ENCODE measurements around the gene TESK2.

Gene TESK2

GRCh38 chr1:45410850-45411509 is 80.0 kb downstream of the TESK2 start:
- TF ChIP-seq CTCF (IDR thresholded peaks at IDR 0.05; ENCODE audit: borderline replicate concordance, control extremely low read depth, extremely low read depth, insufficient read depth, missing control alignments): no peak
- in situ Hi-C loops (cut with MboI; ENCODE audit: low sequenced_read_pairs, unreplicated experiment): no loop called here
- DNase-seq (ENCODE audit: low spot score): no peak

- no peak for DNase-seq (ENCODE audit: low spot score)
- in situ Hi-C loops (cut with MboI; ENCODE audit: low sequenced_read_pairs, unreplicated experiment): no loop called here
Observed at GRCh38 chr1:45409276-45409675, 81.7 kb downstream of the TESK2 start.

DNA sequence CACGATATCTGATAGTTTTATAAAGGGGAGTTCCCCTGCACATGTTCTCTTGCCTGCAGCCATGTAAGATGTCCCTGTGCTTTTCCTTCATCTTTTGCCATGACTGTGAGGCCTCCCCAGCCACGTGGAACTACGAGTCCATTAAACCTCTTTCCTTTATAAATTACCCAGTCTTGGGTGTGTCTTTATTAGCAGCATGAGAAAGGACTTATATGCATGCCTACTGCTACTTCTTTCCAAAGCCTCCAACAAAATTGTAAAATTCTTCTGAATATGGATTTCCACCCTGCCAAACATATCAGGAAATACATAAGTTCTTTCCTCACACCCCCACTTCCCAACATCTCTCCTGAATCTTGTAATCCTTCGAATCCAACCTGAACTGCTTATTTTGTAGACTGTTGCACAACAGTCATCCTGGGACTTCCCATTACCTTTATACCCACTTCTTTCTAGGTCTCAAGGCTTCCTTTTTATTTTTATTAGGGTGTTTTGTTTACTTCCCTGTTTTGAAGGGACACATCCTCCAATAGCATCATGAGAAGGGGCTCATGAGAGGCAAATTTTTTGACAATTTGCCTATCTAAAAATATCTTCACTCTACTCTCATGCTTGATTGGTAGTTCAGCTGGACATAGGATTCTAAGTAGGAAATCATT is 83.2 kb downstream of the TESK2 start:
- no peak for DNase-seq (ENCODE audit: low spot score)
- TF ChIP-seq CTCF (IDR thresholded peaks at IDR 0.05; ENCODE audit: borderline replicate concordance, control extremely low read depth, extremely low read depth, insufficient read depth, missing control alignments): no peak
- in situ Hi-C loops (cut with MboI; ENCODE audit: low sequenced_read_pairs, unreplicated experiment): no loop called here

More at GRCh38 chr1:45409276-45409675, 81.7 kb downstream of the TESK2 start:
- TF ChIP-seq CTCF (IDR thresholded peaks at IDR 0.05; ENCODE audit: borderline replicate concordance, control extremely low read depth, extremely low read depth, insufficient read depth, missing control alignments): no peak

DNA sequence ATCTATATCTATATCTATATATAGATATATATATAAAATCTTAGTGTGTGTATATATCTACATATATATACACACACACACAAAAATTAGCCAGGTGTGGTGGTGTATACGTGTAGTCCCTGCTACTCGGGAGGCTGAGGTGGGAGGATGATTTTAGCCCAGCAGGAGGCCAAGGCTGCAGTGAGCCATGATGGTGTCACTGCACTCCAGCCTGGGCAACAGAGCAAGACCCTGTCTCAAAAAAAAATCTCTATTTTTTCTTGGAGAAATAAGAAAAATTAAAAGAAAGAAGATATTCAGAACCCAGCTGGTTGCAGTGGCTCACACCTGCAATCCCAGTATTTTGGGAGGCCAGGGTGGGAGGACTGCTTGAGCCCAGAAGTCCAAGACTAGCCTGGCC is 85.3 kb downstream of the TESK2 start:
- no peak for DNase-seq (ENCODE audit: low spot score)
- in situ Hi-C loops (cut with MboI; ENCODE audit: low sequenced_read_pairs, unreplicated experiment): no loop called here
- TF ChIP-seq CTCF (IDR thresholded peaks at IDR 0.05; ENCODE audit: borderline replicate concordance, control extremely low read depth, extremely low read depth, insufficient read depth, missing control alignments): no peak

GRCh38 chr1:45403718-45404117 is 87.2 kb downstream of the TESK2 start:
- TF ChIP-seq CTCF (IDR thresholded peaks at IDR 0.05; ENCODE audit: borderline replicate concordance, control extremely low read depth, extremely low read depth, insufficient read depth, missing control alignments): no peak
- no peak for DNase-seq (ENCODE audit: low spot score)
- in situ Hi-C loops (cut with MboI; ENCODE audit: low sequenced_read_pairs, unreplicated experiment): no loop called here

GRCh38 chr1:45403298-45403697 is 87.7 kb downstream of the TESK2 start:
- no peak for DNase-seq (ENCODE audit: low spot score)
- TF ChIP-seq CTCF (IDR thresholded peaks at IDR 0.05; ENCODE audit: borderline replicate concordance, control extremely low read depth, extremely low read depth, insufficient read depth, missing control alignments): no peak
- in situ Hi-C loops (cut with MboI; ENCODE audit: low sequenced_read_pairs, unreplicated experiment): no loop called here
